ENCODE data around the gene CCT7.

- TF ChIP-seq CTCF (conservative IDR thresholded peaks at IDR 0.05; ENCODE audit: low read depth, low read length), result no peak
- TF ChIP-seq EZH2 (IDR thresholded peaks at IDR 0.05; ENCODE audit: low read length, unreplicated experiment), result no peak
- TF ChIP-seq EZH2phosphoT487 (IDR thresholded peaks at IDR 0.05; ENCODE audit: borderline replicate concordance, low read length), result no peak
These were observed 30.2 kb downstream of the CCT7 start for GRCh38 chr2:73264332-73264606.

Data from PC-3 (cell line).